HepG2 (cell line): ENCODE results near the gene DYNC1LI2. TPM values are rescaled to one million over a fixed set of nuclear protein-coding genes. Genes with fewer than 3 reads are reported as not detected.

ENCODE experiments used
- AHR ChIP-seq: IDR thresholded peaks from 2 replicates; pipeline ENCODE4 v1.6.1; 2018; ENCODE audit warnings: missing genetic modification reagents, missing compliant biosample characterization
- HOXD1 ChIP-seq: sonication (generic); formaldehyde crosslinking; IDR thresholded peaks from 2 replicates; pipeline ENCODE4 v1.5.0; 2020; ENCODE audit warnings: missing genetic modification reagents
- JDP2 ChIP-seq: sonication (generic); formaldehyde crosslinking; IDR thresholded peaks from 2 replicates; pipeline ENCODE4 v1.8.1; 2022; ENCODE audit warnings: missing genetic modification reagents, borderline replicate concordance
- MAF1 ChIP-seq: sonication (generic); formaldehyde crosslinking; IDR thresholded peaks from 2 replicates; pipeline ENCODE4 v1.5.0; 2020; ENCODE audit warnings: missing genetic modification reagents, borderline replicate concordance
- MIER3 ChIP-seq: IDR thresholded peaks from 2 replicates; pipeline ENCODE4 v1.6.1; 2016; ENCODE audit warnings: missing compliant biosample characterization, borderline replicate concordance
- MLXIP ChIP-seq: sonication (generic); formaldehyde crosslinking; IDR thresholded peaks from 2 replicates; pipeline ENCODE4 v1.9.0; 2021; ENCODE audit warnings: missing genetic modification reagents, borderline replicate concordance
- PHF5A ChIP-seq: IDR thresholded peaks from one replicate; pipeline ENCODE4 v1.6.1; 2018; ENCODE audit warnings: low read depth, missing genetic modification reagents; ENCODE audit not compliant: unreplicated experiment
- PRMT3 ChIP-seq: sonication (generic); formaldehyde crosslinking; IDR thresholded peaks from 2 replicates; pipeline ENCODE4 v1.8.1; 2022; ENCODE audit warnings: low read depth, mild to moderate bottlenecking, moderate library complexity, missing genetic modification reagents, borderline replicate concordance
- SALL2 ChIP-seq: sonication (generic); formaldehyde crosslinking; IDR thresholded peaks from 2 replicates; pipeline ENCODE4 v1.8.1; 2023; ENCODE audit warnings: mild to moderate bottlenecking, missing genetic modification reagents, inconsistent platforms
- ZFP36 ChIP-seq: fragments of 150-350 bp; IDR thresholded peaks from 2 replicates; pipeline ENCODE4 v1.6.1; 2018; ENCODE audit warnings: borderline replicate concordance, low read length, low read depth; ENCODE audit not compliant: partially characterized antibody
- ZFP90 ChIP-seq: sonication (generic); formaldehyde crosslinking; IDR thresholded peaks from 2 replicates; pipeline ENCODE4 v1.8.0; 2022; ENCODE audit warnings: missing genetic modification reagents, mild to moderate bottlenecking, inconsistent platforms, borderline replicate concordance
- ZHX2 ChIP-seq, 2 experiments: sonication (generic) in 1 of 2; formaldehyde crosslinking in 1 of 2; IDR thresholded peaks; 2 replicates each; pipeline versions ENCODE4 v1.6.1 to v1.9.0; 2014 to 2022; ENCODE audit warnings: antibody characterized with exemption in 1 of 2, borderline replicate concordance in 1 of 2, inconsistent platforms in 1 of 2, low read depth in 1 of 2, missing genetic modification reagents in 1 of 2
- ZNF276 ChIP-seq: sonication (generic); formaldehyde crosslinking; IDR thresholded peaks from 2 replicates; pipeline ENCODE4 v1.4.0; 2020; ENCODE audit warnings: mild to moderate bottlenecking, low read depth, missing genetic modification reagents
- ZNF329 ChIP-seq: sonication (generic); formaldehyde crosslinking; IDR thresholded peaks from 2 replicates; pipeline ENCODE4 v1.9.0; 2021; ENCODE audit warnings: low read depth, mild to moderate bottlenecking, missing genetic modification reagents
- ZNF639 ChIP-seq: conservative IDR thresholded peaks from 2 replicates; pipeline ENCODE4 v1.6.1; 2018; ENCODE audit warnings: missing genetic modification reagents
- ZNF841 ChIP-seq: sonication (generic); formaldehyde crosslinking; IDR thresholded peaks from 2 replicates; pipeline ENCODE4 v1.8.1; 2023; ENCODE audit warnings: missing genetic modification reagents, borderline replicate concordance
- polyA plus RNA-seq, 8 experiments: library from polyadenylated mRNA; depleted of rRNA in 3 of 8; stranded (reverse) in 7 of 8; unstranded in 1 of 8; fragments of >200 nt; fragmentation: Illumina TruSeq in 4 of 8; extraction: Trizol in 4 of 8; gene quantifications; 2 replicates each; pipeline versions ENCODE4 v1.2.1 to v1.2.3, GENCODE V29; 2011 to 2016; ENCODE audit warnings: low read depth in 4 of 8, missing spikeins in 1 of 8, mixed read lengths in 1 of 8; ENCODE audit not compliant: insufficient read depth in 1 of 8
- total RNA-seq, 5 experiments: library from RNA; depleted of rRNA; stranded (reverse); fragments of >200 nt; fragmentation: Illumina TruSeq; extraction: Trizol; gene quantifications; 2 replicates each; pipeline ENCODE4 v1.2.3, GENCODE V29; 2016; ENCODE audit warnings: low read depth in 1 of 5

DYNC1LI2 gene
- total and polyA plus RNA-seq, 2 of the 13 experiments (the other 11 are each of a cell fraction or from before 2014, with no cell fraction given): 65.5 to 135 TPM

- TF ChIP-seq JDP2 (CRISPR knock-in tag): no peak
- no peak for TF ChIP-seq ZNF841
- TF ChIP-seq MLXIP (CRISPR knock-in tag): no peak
- TF ChIP-seq PRMT3 (CRISPR knock-in tag): no peak
- TF ChIP-seq SALL2 (CRISPR knock-in tag): no peak
- TF ChIP-seq ZNF329 (CRISPR knock-in tag): peak; percentile 61; the same call in 1 of the 2 replicates
- TF ChIP-seq PHF5A (CRISPR knock-in tag): no peak
- TF ChIP-seq ZFP90 (CRISPR knock-in tag): no peak
- TF ChIP-seq ZFP36: no peak
- TF ChIP-seq AHR (CRISPR knock-in tag): no peak; the same call in 1 of the 2 replicates
- TF ChIP-seq MIER3 (CRISPR knock-in tag): no peak
- no peak; the same call in 1 of the 2 replicates for TF ChIP-seq ZNF639 (CRISPR knock-in tag)
- no peak for TF ChIP-seq ZNF276 (CRISPR knock-in tag)
- TF ChIP-seq HOXD1 (CRISPR knock-in tag): peak; percentile 60; the same call in 1 of the 2 replicates
- no peak for TF ChIP-seq MAF1 (CRISPR knock-in tag)
- TF ChIP-seq ZHX2 (IDR thresholded peaks at IDR 0.05; ENCODE audit: low read depth): no peak
- no peak for TF ChIP-seq ZHX2 (CRISPR knock-in tag; IDR thresholded peaks at IDR 0.05; ENCODE audit: borderline replicate concordance)
Measured at GRCh38 chr16:66695935-66696668, 55.3 kb downstream of the DYNC1LI2 start (continued).
